GM19238 (cell line): ENCODE measurements around the gene PADI6.

Experiments
- DNase-seq: peaks from one replicate; pipeline ENCODE4 v3.0.0; 2011; ENCODE audit warnings: low spot score; ENCODE audit not compliant: insufficient read length

PADI6 gene

GRCh38 chr1:17434016-17434415, 62.0 kb downstream of the PADI6 start:
- no peak for DNase-seq

DNA sequence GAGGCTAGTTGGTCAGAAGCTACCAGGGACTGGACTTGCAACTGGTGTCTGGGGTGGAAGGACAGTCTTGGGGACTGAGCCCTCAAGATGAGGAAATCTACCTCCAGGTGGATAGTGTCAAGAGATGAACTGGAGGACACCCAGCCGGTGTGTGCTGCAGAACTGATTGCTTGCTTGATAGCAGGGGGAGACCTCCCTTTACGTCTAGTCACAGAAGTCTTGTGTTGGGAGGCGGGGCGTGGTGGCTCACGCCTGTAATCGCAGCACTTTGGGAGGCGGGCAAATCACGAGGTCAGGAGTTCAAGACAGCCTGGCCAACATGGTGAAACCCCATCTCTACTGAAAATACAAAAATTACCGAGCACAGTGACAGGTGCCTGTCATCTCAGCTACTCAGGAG, 62.6 kb downstream of the PADI6 start:
- DNase-seq: no peak

- no peak for DNase-seq
Measured at GRCh38 chr1:17436380-17437174, 64.6 kb downstream of the PADI6 start.

DNA sequence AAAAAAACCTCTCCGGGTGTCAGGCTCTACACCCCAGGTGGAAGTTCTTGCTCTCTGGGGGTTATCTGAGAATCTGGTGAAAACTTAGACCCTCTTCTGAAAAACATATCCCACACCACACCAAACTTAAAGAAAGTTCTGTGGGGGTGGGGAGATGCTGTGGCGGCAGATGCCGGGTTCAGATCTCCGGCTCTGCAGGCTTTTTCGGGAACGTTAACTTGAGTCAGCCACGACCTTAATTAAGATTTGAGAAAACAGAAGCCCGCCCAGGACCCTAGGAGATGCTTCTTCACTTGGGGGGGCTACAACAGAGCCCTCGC, 65.2 kb downstream of the PADI6 start:
- DNase-seq: no peak

DNA sequence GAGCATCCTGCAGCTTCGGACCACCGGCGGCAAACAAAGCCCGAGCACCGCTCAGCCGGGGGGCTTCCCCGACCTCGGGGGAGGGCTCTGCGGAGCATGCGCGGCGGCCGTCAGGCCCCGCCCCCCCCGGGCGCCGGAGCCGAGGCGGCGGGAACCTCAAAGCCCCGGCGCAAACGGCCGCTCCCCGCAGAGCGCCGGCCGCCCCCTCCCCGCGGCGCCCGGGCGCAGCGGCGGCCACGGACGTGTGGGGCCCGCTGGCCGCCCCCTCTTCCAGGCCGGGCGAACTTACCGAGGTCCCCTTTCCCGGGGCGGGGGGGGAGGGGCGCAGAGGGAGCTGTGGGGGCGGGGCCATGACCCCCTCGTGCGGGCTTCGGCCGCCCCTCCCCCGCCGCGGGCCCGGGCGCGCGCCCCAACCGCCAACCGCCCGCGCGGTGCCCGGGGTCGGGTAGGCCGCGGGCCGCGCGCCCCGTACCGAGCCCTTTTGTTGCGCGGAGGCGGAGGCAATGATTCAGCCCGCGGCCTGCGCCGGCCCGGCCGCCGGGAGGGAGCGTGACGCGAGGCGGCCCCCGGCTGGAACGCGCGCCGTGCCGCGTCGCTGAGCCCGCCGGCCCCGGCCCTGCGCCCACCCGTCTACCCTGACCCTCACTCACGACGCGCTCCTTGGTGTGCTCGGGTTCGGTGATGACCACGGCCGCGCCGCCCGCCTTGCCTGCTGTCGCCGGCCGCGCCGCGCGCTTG, 65.8 kb downstream of the PADI6 start:
- peak; percentile 92 for DNase-seq

GRCh38 chr1:17438318-17439249, 66.6 kb downstream of the PADI6 start:
- DNase-seq: peak; percentile 68

GRCh38 chr1:17439250-17440073, 67.5 kb downstream of the PADI6 start, which contains the start of gene RCC2:
Gene RCC2, minus strand, starts transcription at chr1:17439677. Its CDS starts 1,163 bp downstream, at chr1:17438514.
- DNase-seq: peak; percentile 86

GRCh38 chr1:17440074-17440826, 68.3 kb downstream of the PADI6 start:
- DNase-seq: no peak

- no peak for DNase-seq
Measured at GRCh38 chr1:17440827-17441168, 68.8 kb downstream of the PADI6 start.

- no peak for DNase-seq
Measured at GRCh38 chr1:17441265-17441992, 69.4 kb downstream of the PADI6 start.

DNA sequence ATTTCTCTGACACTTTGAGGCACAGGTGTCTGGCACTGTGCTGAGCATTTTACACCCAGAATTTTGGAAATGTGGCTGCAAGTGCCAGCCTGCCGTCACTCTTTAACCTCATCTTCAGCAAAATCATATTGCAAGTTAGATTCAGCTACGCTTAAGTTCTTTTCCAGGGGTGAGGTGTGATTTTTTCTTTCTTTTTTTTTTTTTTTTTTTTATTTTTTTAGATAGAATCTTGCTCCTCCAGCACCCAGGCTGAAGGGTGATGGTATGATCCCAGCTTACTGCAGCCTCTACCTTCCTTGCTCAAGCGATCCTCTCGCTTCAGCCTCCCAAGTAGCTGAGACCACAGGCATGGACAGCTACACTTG, 70.0 kb downstream of the PADI6 start:
- DNase-seq: no peak

GRCh38 chr1:17442841-17443240, 70.8 kb downstream of the PADI6 start:
- no peak for DNase-seq

DNA sequence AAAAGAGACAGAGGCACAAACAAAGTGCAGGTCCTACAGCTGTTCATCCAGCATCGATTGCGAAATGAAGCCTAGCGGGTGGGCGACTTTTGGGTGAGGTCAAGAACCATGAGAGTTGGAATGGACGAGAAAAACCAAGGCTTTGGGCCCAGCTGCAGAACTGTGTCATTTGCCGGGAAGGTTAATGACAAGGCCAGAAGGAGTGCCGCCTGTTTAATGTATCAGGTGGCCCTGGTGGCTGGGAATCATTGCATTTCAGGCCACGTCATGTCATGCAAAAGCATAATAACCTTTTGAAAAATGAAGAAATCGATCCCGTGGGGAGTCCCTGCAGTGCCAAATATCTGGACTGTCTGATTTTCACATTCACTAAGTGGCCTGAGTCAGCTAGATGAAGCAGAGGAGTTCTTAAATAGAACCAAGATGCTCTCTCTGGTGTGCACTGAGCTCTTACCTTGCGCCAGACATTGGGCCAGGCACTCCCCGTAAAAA, 75.6 kb downstream of the PADI6 start:
- no peak for DNase-seq
